WTC11 (cell line): ENCODE measurements around the gene CCDC185. TPM values are rescaled to one million over a fixed set of nuclear protein-coding genes. Genes with fewer than 3 reads are reported as not detected.

Experiments
- ATAC-seq: fragments of 200-7000 bp; cut with Tn5 transposase; 2 replicates; pipeline ENCODE4 v1.10.0; 2021; ENCODE audit warnings: mild to moderate bottlenecking, moderate library complexity
- CTCF ChIA-PET: fragments of 300-600 bp; sonication (Branson Sonifier 250); formaldehyde crosslinking; loops from one replicate; lab custom pipeline; 2021; ENCODE audit warnings: antibody characterized with exemption; lab: Charles Lee
- POLR2A ChIA-PET: fragments of 350-600 bp; sonication (Branson Sonifier 250); formaldehyde crosslinking; loops from one replicate; lab custom pipeline; 2021; ENCODE audit warnings: antibody characterized with exemption; lab: Charles Lee
- DNase-seq: peaks from one replicate; pipeline ENCODE4 v3.0.0; 2021; ENCODE audit warnings: low spot score
- H3K27ac Mint-ChIP-seq: 2 replicates; pipeline ENCODE4 v1.8.0; 2021; ENCODE audit warnings: mixed read lengths
- H3K27me3 Mint-ChIP-seq: 2 replicates; pipeline ENCODE4 v1.8.0; 2021; ENCODE audit warnings: low read depth, mild to moderate bottlenecking, moderate library complexity, mixed read lengths
- H3K36me3 Mint-ChIP-seq: 2 replicates; pipeline ENCODE4 v1.8.0; 2021; ENCODE audit warnings: mixed read lengths
- H3K4me1 Mint-ChIP-seq: 2 replicates; pipeline ENCODE4 v1.8.0; 2022; ENCODE audit warnings: mixed read lengths
- H3K4me3 Mint-ChIP-seq: 2 replicates; pipeline ENCODE4 v1.8.0; 2021; ENCODE audit warnings: mild to moderate bottlenecking, moderate library complexity, mixed read lengths
- H3K9me3 Mint-ChIP-seq: 2 replicates; pipeline ENCODE4 v1.8.0; 2021; ENCODE audit warnings: mixed read lengths
- FOXK1 ChIP-seq: sonication (generic); formaldehyde crosslinking; IDR thresholded peaks from 2 replicates; pipeline ENCODE4 v1.8.0; 2022; ENCODE audit warnings: mild to moderate bottlenecking, moderate library complexity, missing genetic modification reagents
- FOXP1 ChIP-seq: sonication (generic); formaldehyde crosslinking; IDR thresholded peaks from 2 replicates; pipeline ENCODE4 v1.8.0; 2022; ENCODE audit warnings: missing genetic modification reagents, mild to moderate bottlenecking, moderate library complexity, borderline replicate concordance
- KAT7 ChIP-seq: sonication (generic); formaldehyde crosslinking; IDR thresholded peaks from 2 replicates; pipeline ENCODE4 v1.8.1; 2023; ENCODE audit warnings: missing genetic modification reagents, mild to moderate bottlenecking, borderline replicate concordance
- MXD4 ChIP-seq: fragments of 250-450 bp; sonication (Bioruptor Pico); IDR thresholded peaks from 2 replicates; pipeline ENCODE4 v1.8.0; 2021; ENCODE audit warnings: mild to moderate bottlenecking, moderate library complexity, borderline replicate concordance
- NFE2L1 ChIP-seq: sonication (generic); formaldehyde crosslinking; IDR thresholded peaks from 2 replicates; pipeline ENCODE4 v1.8.1; 2023; ENCODE audit warnings: missing genetic modification reagents
- total RNA-seq: library from RNA; stranded (reverse); gene quantifications from 3 replicates; pipeline ENCODE4 v1.2.3, GENCODE V29; 2021
- TF ChIP-seq, protein P1 (sequence below): sonication (generic); formaldehyde crosslinking; IDR thresholded peaks from 2 replicates; pipeline ENCODE4 v1.8.1; 2023; ENCODE audit warnings: mild to moderate bottlenecking, missing genetic modification reagents, moderate library complexity
- TF ChIP-seq, protein P2 (sequence below): sonication (generic); formaldehyde crosslinking; IDR thresholded peaks from 2 replicates; pipeline ENCODE4 v1.8.1; 2022; ENCODE audit warnings: missing genetic modification reagents, borderline replicate concordance
- TF ChIP-seq, protein P3 (sequence below): sonication (generic); formaldehyde crosslinking; IDR thresholded peaks from 2 replicates; pipeline ENCODE4 v1.8.0; 2023; ENCODE audit warnings: missing genetic modification reagents
- TF ChIP-seq, protein P4 (sequence below): sonication (generic); formaldehyde crosslinking; IDR thresholded peaks from 2 replicates; pipeline ENCODE4 v1.8.0; 2023; ENCODE audit warnings: mild to moderate bottlenecking, missing genetic modification reagents
- TF ChIP-seq, protein P5 (sequence below): sonication (generic); formaldehyde crosslinking; IDR thresholded peaks from 2 replicates; pipeline ENCODE4 v1.8.0; 2022; ENCODE audit warnings: mild to moderate bottlenecking, missing genetic modification reagents
- TF ChIP-seq, protein P6 (sequence below): fragments of 250-450 bp; sonication (Bioruptor Pico); IDR thresholded peaks from 2 replicates; pipeline ENCODE4 v2.1.2; 2022; ENCODE audit warnings: mild to moderate bottlenecking, moderate library complexity
- TF ChIP-seq, protein P7 (sequence below): sonication (generic); formaldehyde crosslinking; IDR thresholded peaks from 2 replicates; pipeline ENCODE4 v1.8.1; 2022; ENCODE audit warnings: low read depth, mild to moderate bottlenecking, moderate library complexity, missing genetic modification reagents, borderline replicate concordance

CCDC185 gene
- total RNA-seq, 1 experiment from 2014 or later: not detected

DNA sequence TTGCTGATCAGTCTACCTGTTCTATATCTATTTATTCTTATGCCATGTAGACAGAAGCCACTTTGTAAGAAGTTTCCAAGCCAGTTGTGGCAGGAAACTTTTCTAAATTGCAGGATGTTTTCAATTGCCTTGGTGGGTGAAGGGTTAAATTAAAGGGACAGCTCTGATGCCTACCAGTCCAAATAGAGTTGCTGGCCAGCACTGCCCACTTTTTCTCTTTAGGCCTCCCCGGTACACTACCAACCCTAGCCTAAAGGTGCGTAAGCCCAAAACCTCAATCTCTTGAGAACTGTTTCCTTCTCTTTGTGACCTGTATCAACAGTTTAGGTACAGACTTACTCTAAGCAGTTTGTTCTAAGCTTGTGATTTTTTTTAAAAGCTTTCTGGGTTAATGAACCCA is 44.8 kb upstream of the CCDC185 start (continued):
- TF ChIP-seq FOXP1: no peak
- TF ChIP-seq, protein P1, sequence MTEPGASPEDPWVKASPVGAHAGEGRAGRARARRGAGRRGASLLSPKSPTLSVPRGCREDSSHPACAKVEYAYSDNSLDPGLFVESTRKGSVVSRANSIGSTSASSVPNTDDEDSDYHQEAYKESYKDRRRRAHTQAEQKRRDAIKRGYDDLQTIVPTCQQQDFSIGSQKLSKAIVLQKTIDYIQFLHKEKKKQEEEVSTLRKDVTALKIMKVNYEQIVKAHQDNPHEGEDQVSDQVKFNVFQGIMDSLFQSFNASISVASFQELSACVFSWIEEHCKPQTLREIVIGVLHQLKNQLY (CRISPR knock-in tag): no peak
- no peak for TF ChIP-seq NFE2L1
- TF ChIP-seq, protein P2, sequence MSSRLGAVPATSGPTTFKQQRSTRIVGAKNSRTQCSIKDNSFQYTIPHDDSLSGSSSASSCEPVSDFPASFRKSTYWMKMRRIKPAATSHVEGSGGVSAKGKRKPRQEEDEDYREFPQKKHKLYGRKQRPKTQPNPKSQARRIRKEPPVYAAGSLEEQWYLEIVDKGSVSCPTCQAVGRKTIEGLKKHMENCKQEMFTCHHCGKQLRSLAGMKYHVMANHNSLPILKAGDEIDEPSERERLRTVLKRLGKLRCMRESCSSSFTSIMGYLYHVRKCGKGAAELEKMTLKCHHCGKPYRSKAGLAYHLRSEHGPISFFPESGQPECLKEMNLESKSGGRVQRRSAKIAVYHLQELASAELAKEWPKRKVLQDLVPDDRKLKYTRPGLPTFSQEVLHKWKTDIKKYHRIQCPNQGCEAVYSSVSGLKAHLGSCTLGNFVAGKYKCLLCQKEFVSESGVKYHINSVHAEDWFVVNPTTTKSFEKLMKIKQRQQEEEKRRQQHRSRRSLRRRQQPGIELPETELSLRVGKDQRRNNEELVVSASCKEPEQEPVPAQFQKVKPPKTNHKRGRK: no peak
- no peak for TF ChIP-seq FOXK1 (CRISPR knock-in tag)
- TF ChIP-seq, protein P3, sequence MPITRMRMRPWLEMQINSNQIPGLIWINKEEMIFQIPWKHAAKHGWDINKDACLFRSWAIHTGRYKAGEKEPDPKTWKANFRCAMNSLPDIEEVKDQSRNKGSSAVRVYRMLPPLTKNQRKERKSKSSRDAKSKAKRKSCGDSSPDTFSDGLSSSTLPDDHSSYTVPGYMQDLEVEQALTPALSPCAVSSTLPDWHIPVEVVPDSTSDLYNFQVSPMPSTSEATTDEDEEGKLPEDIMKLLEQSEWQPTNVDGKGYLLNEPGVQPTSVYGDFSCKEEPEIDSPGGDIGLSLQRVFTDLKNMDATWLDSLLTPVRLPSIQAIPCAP (CRISPR knock-in tag): no peak
- TF ChIP-seq, protein P4, sequence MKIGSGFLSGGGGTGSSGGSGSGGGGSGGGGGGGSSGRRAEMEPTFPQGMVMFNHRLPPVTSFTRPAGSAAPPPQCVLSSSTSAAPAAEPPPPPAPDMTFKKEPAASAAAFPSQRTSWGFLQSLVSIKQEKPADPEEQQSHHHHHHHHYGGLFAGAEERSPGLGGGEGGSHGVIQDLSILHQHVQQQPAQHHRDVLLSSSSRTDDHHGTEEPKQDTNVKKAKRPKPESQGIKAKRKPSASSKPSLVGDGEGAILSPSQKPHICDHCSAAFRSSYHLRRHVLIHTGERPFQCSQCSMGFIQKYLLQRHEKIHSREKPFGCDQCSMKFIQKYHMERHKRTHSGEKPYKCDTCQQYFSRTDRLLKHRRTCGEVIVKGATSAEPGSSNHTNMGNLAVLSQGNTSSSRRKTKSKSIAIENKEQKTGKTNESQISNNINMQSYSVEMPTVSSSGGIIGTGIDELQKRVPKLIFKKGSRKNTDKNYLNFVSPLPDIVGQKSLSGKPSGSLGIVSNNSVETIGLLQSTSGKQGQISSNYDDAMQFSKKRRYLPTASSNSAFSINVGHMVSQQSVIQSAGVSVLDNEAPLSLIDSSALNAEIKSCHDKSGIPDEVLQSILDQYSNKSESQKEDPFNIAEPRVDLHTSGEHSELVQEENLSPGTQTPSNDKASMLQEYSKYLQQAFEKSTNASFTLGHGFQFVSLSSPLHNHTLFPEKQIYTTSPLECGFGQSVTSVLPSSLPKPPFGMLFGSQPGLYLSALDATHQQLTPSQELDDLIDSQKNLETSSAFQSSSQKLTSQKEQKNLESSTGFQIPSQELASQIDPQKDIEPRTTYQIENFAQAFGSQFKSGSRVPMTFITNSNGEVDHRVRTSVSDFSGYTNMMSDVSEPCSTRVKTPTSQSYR: no peak
- TF ChIP-seq, protein P5, sequence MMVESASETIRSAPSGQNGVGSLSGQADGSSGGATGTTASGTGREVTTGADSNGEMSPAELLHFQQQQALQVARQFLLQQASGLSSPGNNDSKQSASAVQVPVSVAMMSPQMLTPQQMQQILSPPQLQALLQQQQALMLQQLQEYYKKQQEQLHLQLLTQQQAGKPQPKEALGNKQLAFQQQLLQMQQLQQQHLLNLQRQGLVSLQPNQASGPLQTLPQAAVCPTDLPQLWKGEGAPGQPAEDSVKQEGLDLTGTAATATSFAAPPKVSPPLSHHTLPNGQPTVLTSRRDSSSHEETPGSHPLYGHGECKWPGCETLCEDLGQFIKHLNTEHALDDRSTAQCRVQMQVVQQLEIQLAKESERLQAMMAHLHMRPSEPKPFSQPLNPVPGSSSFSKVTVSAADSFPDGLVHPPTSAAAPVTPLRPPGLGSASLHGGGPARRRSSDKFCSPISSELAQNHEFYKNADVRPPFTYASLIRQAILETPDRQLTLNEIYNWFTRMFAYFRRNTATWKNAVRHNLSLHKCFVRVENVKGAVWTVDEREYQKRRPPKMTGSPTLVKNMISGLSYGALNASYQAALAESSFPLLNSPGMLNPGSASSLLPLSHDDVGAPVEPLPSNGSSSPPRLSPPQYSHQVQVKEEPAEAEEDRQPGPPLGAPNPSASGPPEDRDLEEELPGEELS: no peak
- no peak for TF ChIP-seq MXD4 (CRISPR knock-in tag)
- TF ChIP-seq, protein P6, sequence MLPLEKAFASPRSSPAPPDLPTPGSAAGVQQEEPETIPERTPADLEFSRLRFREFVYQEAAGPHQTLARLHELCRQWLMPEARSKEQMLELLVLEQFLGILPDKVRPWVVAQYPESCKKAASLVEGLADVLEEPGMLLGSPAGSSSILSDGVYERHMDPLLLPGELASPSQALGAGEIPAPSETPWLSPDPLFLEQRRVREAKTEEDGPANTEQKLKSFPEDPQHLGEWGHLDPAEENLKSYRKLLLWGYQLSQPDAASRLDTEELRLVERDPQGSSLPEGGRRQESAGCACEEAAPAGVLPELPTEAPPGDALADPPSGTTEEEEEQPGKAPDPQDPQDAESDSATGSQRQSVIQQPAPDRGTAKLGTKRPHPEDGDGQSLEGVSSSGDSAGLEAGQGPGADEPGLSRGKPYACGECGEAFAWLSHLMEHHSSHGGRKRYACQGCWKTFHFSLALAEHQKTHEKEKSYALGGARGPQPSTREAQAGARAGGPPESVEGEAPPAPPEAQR (CRISPR knock-in tag): no peak

DNA sequence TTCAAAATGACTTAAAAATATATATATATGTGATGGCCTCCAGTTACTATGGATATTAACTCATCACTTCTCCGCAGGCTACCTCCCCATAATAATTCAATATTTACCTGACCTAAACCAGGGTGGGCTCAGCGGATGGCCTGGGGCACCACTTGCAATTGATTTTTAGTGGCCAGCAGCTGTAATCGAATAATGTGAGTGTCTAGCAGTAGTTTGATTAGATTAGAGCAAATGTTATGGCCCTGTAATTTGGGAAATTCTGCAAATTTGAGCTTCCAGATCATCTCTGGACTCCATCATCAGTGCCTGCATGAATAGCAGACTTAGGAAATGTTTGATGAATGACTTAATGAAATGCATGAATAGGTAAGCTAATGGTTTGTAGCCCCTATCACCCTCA is 44.0 kb upstream of the CCDC185 start:
- peaks cover 7% of the 10 kb centered on the region; the same call in 1 of the 2 replicates for H3K4me1 Mint-ChIP-seq
- ChIA-PET POLR2A (no interaction called here), CTCF (interaction anchor here (1.5 to 2.2 kb wide), 3 partner anchors 29 to 335 kb away, joined by 5 to 8 read pairs (median 6); no protein-coding TSS in a partner anchor)
- ATAC-seq: no peak
- H3K36me3 Mint-ChIP-seq: no peaks in the 10 kb centered on the region
- no peaks in the 10 kb centered on the region for H3K9me3 Mint-ChIP-seq
- DNase-seq: no peak
- TF ChIP-seq KAT7 (CRISPR knock-in tag): no peak
- TF ChIP-seq, protein P7, sequence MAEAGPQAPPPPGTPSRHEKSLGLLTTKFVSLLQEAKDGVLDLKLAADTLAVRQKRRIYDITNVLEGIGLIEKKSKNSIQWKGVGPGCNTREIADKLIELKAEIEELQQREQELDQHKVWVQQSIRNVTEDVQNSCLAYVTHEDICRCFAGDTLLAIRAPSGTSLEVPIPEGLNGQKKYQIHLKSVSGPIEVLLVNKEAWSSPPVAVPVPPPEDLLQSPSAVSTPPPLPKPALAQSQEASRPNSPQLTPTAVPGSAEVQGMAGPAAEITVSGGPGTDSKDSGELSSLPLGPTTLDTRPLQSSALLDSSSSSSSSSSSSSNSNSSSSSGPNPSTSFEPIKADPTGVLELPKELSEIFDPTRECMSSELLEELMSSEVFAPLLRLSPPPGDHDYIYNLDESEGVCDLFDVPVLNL (CRISPR knock-in tag): no peak
- TF ChIP-seq, all 79 proteins: peak for 0
- no peak overlapping the region for H3K27ac Mint-ChIP-seq
- no peaks in the 10 kb centered on the region for H3K27me3 Mint-ChIP-seq
- H3K4me3 Mint-ChIP-seq: no peak overlapping the region
